ENCODE data around the gene NISCH.
"Not testable (repeated sequence)": the region's sequence is repeated elsewhere in the genome, so short reads cannot be mapped to it uniquely, and the experiment has no call there.

The NISCH gene

GRCh38 chr3:52515192-52515591, 59.8 kb downstream of the NISCH start:
- DNase-seq (ENCODE audit: low spot score): no peak

DNA sequence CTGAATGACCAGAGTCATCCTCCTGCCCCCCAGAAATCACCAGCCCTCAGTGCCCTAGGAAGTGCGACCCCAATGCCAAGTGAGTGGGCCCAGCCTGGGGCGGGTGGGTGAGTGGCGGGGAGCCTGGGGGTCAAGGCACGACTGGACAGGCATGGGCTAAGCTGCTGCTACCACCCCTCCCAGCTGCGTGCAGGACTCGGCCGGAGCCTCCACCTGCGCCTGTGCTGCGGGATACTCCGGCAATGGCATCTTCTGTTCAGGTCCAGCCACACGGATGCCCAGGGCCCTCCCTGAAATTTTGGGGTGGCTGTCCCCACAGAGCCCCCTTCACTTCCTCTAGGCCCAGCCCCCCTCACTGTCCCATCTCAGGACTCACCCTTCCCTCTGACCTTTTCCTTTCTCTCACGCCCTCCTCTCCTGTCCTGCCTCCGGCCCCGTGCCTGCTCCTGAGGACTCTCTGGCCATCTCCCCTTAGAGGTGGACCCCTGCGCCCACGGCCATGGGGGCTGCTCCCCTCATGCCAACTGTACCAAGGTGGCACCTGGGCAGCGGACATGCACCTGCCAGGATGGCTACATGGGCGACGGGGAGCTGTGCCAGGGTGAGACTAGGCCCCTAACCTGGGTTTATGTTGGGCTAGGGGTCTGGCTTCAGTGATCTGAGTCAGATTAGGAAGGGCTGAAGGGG, 61.2 kb downstream of the NISCH start:
- DNase-seq (ENCODE audit: low spot score): no peak

DNA sequence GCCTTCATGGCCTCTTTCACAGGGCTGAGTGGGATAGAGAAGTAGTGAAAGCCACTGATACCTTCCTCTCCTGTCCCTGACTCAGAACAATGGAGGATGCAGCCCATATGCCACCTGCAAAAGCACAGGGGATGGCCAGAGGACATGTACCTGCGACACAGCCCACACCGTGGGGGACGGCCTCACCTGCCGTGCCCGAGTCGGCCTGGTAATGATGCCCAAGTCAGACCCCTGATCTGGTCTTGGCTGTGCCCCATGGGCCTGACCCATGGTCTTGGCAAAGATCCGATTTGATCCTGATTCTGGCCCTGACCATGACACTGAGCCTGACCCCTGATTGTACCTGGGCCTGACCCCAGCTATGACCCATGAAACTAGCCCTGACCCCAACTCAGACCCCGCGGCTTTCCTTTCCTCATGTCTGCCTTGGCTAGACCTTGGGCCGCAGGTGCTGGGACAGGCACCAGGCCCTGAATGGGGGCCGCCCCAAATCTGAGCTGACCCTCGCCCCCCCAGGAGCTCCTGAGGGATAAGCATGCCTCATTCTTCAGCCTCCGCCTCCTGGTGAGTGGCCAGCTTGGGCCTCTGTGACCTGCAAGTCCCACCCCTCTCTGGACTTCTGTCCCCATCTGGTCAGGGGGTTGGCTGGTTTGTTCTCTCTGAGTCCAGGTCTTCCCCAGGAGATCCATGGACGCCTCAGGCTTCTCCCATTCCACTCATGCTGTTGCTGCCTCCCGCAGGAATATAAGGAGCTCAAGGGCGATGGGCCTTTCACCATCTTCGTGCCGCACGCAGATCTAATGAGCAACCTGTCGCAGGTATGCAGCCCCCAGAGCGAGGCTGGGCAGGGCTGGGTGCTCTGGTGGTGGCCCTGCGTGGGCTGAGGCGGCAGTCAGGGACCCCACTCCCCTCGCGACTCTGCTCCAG, 62.7 kb downstream of the NISCH start:
- DNase-seq (ENCODE audit: low spot score): no peak

DNA sequence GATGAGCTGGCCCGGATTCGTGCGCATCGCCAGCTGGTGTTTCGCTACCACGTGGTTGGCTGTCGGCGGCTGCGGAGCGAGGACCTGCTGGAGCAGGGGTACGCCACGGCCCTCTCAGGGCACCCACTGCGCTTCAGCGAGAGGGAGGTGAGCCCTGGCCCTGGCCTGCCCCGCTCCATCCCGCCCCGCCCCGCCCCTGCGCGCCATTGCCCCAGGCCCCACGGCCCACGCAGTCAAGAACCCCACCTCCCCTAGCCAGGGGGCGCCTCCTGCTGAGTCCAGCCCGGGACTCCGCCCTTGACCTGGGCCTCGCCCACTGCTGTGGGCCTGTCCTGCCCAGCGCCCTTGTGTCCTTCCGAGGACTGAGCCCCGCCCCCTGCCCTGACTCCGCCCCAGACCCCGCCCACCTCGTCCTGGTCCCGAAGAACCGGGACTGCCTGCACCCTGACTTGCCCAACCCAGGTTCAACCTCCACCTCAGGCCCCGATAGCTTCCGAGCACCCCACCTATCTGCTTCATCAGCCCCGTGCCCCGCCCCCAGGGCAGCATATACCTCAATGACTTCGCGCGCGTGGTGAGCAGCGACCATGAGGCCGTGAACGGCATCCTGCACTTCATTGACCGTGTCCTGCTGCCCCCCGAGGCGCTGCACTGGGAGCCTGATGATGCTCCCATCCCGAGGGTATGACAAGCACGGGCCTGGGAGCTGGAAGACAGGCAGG, 63.5 kb downstream of the NISCH start:
- no peak for DNase-seq (ENCODE audit: low spot score)

- DNase-seq (ENCODE audit: low spot score): no peak
Measured at GRCh38 chr3:52519445-52520140, 64.2 kb downstream of the NISCH start.

GRCh38 chr3:52520141-52520667, 64.8 kb downstream of the NISCH start:
- DNase-seq (ENCODE audit: low spot score): no peak

DNA sequence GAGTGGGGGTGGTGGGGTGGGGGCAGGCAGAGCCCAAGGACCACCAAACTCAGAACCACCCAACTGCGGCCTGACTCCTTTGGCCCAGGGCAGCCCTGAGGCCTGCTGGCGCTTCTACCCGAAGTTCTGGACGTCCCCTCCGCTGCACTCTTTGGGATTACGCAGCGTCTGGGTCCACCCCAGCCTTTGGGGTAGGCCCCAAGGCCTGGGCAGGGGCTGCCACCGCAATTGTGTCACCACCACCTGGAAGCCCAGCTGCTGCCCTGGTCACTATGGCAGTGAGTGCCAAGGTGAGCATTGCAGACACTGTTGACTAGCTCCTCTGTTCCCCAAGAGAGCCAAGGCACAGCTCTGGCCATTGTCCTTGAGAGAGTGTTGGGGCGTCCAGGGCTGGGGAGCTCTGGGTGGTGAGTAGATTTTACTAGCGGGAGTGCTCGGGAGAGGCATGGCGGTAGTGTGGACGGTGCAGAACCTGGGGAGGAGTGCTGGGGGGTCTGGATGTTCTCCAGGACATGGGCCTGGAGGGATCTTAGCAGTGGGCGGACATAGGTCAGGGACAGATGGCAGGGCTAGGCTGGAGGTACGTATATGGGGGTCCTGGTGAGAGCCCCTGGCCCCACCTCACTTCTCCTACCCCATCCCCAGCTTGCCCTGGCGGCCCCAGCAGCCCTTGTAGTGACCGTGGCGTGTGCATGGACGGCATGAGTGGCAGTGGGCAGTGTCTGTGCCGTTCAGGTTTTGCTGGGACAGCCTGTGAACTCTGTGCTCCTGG, 65.5 kb downstream of the NISCH start:
- DNase-seq (ENCODE audit: low spot score): no peak

DNA sequence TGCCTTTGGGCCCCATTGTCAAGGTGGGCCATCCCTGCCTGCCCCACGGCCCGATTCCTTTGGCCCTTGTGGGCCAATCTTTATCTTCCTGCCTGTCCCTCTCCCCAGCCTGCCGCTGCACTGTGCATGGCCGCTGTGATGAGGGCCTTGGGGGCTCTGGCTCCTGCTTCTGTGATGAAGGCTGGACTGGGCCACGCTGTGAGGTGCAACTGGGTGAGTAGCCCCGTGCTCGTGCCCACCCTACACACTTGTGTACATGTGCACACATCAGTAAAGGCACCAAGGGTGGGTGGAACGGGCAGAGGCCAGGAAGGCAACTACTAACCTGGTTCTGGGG, 66.1 kb downstream of the NISCH start:
- DNase-seq (ENCODE audit: low spot score): no peak

- no peak for DNase-seq (ENCODE audit: low spot score)
Measured at GRCh38 chr3:52521881-52522650, 66.7 kb downstream of the NISCH start.

DNA sequence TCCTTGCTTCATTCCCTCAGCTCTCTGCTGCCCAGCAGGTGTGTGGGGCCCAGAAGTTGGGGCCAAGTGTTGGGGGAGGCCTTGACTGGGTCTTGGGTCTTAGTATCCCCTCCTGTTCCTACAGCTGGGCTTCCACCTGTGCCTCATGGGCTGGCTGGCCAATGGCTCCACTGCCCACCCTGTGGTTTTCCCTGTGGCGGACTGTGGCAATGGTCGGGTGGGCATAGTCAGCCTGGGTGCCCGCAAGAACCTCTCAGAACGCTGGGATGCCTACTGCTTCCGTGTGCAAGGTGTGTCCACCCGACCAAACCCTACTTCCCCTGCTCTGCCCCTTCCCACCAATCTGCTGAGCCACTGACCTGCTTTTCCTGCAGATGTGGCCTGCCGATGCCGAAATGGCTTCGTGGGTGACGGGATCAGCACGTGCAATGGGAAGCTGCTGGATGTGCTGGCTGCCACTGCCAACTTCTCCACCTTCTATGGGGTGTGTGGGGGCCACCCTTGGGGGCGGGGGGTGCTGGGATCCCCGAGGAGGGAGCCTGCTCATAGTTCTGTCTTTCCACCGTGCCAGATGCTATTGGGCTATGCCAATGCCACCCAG, 67.3 kb downstream of the NISCH start:
- no peak for DNase-seq (ENCODE audit: low spot score)

DNA sequence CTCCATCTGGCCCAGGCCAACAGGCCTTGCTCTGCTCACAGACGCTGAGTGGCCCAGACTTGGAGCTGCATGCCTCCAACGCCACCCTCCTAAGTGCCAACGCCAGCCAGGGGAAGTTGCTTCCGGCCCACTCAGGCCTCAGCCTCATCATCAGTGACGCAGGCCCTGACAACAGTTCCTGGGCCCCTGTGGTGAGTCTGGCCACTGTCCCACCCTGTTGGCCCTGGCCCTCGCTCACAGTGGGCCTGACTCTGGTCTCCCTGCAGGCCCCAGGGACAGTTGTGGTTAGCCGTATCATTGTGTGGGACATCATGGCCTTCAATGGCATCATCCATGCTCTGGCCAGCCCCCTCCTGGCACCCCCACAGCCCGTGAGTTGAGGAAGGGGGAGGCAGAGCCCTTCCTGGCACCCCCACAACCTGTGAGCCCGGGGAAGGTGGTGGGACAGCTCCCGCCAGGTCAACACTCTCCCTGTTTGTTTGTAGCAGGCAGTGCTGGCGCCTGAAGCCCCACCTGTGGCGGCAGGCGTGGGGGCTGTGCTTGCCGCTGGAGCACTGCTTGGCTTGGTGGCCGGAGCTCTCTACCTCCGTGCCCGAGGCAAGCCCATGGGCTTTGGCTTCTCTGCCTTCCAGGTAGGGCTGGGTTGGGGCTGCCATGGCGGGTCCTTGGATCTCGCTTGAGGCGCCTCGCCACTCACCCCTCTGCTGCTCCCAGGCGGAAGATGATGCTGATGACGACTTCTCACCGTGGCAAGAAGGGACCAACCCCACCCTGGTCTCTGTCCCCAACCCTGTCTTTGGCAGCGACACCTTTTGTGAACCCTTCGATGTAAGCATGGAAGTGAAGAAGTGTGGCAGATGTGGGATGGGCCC, 68.2 kb downstream of the NISCH start:
- DNase-seq (ENCODE audit: low spot score): no peak

DNA sequence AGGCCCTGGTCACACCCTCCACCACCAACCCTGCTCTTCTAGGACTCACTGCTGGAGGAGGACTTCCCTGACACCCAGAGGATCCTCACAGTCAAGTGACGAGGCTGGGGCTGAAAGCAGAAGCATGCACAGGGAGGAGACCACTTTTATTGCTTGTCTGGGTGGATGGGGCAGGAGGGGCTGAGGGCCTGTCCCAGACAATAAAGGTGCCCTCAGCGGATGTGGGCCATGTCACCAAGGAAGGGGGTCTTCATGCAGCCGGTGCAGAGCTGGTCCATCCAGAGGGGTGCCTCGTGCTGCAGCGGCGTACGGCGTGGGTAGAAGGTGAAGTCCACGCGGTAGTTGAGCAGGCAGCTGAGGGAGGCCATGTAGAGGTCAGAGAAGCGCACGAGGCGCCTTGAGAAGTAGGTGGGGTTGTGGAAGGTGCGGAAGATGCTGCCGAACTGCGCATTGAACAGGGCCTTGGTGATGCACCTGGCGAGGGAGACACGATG, 68.9 kb downstream of the NISCH start:
- no peak for DNase-seq (ENCODE audit: low spot score)

DNA sequence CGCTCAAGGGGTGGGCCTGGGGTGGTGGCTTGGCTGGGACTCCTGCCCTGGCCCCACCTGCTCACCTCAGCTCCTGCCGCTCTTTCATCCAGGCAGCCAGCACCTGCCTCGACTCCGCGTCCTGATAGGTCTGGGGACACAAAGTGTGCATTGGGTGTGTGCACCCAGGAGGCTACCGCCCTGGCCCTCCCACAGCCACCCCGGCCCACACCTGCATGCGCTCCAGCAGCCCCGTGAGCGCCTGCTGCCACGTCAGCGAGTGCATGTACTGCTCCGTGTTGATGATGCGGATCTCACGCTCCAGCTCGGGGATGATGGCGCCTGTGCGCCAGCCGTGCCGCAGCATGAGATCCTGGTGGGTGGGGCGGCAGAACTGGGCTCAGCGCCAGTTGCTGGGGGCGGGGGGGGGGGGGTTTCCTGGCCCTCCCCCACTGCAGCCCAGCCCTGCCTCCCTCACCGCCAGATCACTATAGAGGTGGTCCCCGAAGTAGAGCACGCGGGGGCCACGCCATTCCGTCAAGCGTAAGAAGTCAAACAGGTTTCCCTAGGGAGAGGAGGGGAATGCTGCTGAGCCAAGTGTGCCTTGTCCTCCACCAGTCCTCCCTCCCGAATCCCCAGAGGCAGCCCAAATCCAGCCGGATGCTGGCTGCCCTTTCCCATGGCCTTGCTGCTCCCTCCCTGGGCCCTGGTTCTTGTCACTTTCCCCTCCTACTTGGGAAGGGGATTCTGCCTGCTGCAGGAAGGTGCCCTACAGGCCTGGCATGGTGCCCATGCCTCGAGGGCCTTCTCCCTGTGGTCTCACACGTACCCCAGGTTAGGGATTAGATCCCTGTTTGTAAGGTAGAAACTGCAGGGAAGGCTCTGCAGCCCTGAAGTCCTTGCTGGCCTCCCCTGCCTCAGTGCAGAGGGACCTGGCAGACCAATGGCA, 69.6 kb downstream of the NISCH start:
- no peak for DNase-seq (ENCODE audit: low spot score)

DNA sequence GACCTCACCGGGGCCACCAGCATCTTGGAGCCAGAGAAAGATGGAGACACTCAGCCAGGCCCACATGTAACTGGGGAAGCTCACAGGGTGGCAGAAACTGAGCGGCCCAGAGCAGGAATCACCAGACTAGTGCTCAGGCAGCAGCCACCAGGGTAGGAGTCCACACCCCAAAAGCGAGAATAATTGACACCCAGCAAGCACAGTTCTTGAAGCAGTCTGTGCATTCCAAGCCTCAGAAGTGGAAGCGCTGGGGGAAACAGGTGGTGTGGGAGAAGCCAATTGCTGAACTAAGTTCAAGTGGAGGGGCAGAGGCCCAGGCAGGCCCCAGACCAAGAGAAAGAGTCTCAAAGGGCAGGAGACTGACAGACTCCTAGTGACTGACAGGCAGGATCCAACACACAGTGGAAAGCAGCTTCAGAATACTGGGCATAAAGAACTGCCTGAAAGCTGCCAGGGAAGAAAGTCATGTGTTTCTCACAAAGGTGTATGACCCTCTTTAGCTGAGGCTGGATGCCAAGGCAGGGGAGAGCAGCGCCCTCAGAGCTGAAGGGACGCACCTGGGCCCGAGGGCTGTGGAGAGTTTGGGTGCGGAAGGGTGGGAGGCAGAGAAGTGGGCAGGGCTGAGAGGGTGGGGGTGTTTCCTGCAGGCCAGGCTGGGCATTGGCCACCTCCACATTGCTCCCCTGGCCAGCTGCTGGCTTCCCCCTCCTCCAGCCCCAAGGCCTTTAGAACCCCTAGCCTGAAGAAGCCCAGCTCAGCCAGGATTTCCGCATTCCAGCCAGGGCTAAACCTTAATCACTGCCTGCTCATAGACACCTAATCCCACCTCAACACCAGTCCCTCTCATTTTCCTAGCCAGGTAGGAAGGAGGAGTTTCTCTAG, 70.5 kb downstream of the NISCH start:
- DNase-seq (ENCODE audit: low spot score): no peak

DNA sequence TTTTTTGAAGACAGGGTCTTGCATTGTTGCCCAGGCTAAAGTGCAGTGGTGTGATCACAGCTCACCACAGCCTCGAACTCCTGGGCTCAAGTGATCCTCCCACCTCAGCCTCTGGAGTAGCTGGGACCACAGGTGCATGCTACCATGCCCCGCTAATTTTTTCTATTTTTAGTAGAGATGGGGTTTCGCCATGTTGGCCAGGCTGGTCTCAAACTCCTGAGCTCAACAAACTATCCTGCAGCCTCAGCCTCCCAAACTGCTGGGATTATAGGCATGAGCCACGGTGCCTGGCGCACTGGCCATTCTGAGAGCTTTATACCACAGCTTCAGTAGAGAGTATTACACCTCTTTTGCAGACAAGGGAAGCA, 71.3 kb downstream of the NISCH start:
- DNase-seq (ENCODE audit: low spot score): not testable (repeated sequence)

- no peak for DNase-seq (ENCODE audit: low spot score)
Measured at GRCh38 chr3:52527039-52527731, 71.8 kb downstream of the NISCH start.
